Tibial artery (tissue), 4 donors: ENCODE results near the gene RETREG1.

Source experiments
- DNase-seq, 2 donors: peaks; one replicate each; pipeline ENCODE4 v3.0.0-alpha.2; 2019
- H3K27ac ChIP-seq, 2 donors: fragments of 200-600 bp; sonication (generic) in 1 of 2; 1 replicate in 1 of 2; 2 replicates in 1 of 2; pipeline ENCODE4 v1.5.1; 2018 to 2019; ENCODE audit warnings: mild to moderate bottlenecking in 1 of 2
- H3K27me3 ChIP-seq, 2 donors: fragments of 200-600 bp; sonication (generic) in 1 of 2; one replicate each; pipeline versions ENCODE4 v1.5.1 to v1.6.0; 2016 to 2019
- H3K36me3 ChIP-seq, 3 donors: fragments of 200-600 bp; sonication (generic) in 2 of 3; one replicate each; pipeline ENCODE4 v1.5.1; 2016 to 2019; ENCODE audit warnings: mild to moderate bottlenecking in 2 of 3
- H3K4me1 ChIP-seq, 4 donors: fragments of 200-600 bp; sonication (generic) in 2 of 4; 1 replicate in 3 of 4; 2 replicates in 1 of 4; pipeline ENCODE4 v1.5.1; 2016 to 2019
- H3K4me3 ChIP-seq, 2 donors: fragments of 200-600 bp; sonication (generic) in 1 of 2; 1 replicate in 1 of 2; 2 replicates in 1 of 2; pipeline ENCODE4 v1.5.1; 2018 to 2019; ENCODE audit warnings: mild to moderate bottlenecking in 2 of 2
- H3K9me3 ChIP-seq, 3 donors: fragments of 200-600 bp; sonication (generic) in 1 of 3; one replicate each; pipeline ENCODE4 v1.5.1; 2016 to 2019
- intact Hi-C: fragments of 100-400 bp; cut with DNase I; formaldehyde crosslinking; loops from one replicate; pipeline ENCODE4 v1.15.0; 2023; ENCODE audit warnings: low total_unique reads
- TF ChIP-seq, protein P1 (sequence below), 2 experiments: fragments of 200-600 bp in 1 of 2; fragments of 450-650 bp in 1 of 2; IDR thresholded peaks; one replicate each; pipeline ENCODE4 v1.5.1; 2017 to 2019; ENCODE audit warnings: antibody characterized with exemption in 2 of 2, mild to moderate bottlenecking in 1 of 2, moderate library complexity in 1 of 2

Gene RETREG1

DNA sequence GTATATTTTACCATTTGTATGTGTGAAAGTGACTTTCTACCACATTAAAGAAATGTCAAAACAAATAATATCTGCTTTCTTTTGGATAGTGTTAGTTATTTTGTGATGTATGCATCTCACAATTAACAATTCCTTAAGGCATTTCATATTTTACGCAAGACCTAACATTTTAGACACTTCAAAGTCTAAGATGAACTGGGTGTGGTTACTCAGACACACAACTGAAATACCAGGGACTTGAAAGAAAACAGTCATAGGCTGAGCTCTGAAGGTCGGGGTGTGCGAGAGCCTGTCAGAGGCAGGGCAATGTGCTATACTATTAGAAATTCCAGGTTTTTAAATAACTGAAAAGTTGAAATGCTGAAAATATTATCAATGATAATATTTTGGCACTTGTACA lies 106.7 kb downstream of the RETREG1 start:
- Histone ChIP-seq H3K36me3 (no peaks in the 10 kb centered on the region), H3K27ac (peak overlapping the region in 1 of 2 donors; percentile 68), H3K9me3 (no peaks in the 10 kb centered on the region), H3K4me1 (peaks cover 0 to 24% (median 11%) of the 10 kb centered on the region in 4 donors), H3K4me3 (no peak overlapping the region), H3K27me3 (no peaks in the 10 kb centered on the region)
- TF ChIP-seq, protein P1, sequence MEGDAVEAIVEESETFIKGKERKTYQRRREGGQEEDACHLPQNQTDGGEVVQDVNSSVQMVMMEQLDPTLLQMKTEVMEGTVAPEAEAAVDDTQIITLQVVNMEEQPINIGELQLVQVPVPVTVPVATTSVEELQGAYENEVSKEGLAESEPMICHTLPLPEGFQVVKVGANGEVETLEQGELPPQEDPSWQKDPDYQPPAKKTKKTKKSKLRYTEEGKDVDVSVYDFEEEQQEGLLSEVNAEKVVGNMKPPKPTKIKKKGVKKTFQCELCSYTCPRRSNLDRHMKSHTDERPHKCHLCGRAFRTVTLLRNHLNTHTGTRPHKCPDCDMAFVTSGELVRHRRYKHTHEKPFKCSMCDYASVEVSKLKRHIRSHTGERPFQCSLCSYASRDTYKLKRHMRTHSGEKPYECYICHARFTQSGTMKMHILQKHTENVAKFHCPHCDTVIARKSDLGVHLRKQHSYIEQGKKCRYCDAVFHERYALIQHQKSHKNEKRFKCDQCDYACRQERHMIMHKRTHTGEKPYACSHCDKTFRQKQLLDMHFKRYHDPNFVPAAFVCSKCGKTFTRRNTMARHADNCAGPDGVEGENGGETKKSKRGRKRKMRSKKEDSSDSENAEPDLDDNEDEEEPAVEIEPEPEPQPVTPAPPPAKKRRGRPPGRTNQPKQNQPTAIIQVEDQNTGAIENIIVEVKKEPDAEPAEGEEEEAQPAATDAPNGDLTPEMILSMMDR (IDR thresholded peaks at IDR 0.05): no peak
- no peak for DNase-seq
- intact Hi-C loops: no loop called here

DNA sequence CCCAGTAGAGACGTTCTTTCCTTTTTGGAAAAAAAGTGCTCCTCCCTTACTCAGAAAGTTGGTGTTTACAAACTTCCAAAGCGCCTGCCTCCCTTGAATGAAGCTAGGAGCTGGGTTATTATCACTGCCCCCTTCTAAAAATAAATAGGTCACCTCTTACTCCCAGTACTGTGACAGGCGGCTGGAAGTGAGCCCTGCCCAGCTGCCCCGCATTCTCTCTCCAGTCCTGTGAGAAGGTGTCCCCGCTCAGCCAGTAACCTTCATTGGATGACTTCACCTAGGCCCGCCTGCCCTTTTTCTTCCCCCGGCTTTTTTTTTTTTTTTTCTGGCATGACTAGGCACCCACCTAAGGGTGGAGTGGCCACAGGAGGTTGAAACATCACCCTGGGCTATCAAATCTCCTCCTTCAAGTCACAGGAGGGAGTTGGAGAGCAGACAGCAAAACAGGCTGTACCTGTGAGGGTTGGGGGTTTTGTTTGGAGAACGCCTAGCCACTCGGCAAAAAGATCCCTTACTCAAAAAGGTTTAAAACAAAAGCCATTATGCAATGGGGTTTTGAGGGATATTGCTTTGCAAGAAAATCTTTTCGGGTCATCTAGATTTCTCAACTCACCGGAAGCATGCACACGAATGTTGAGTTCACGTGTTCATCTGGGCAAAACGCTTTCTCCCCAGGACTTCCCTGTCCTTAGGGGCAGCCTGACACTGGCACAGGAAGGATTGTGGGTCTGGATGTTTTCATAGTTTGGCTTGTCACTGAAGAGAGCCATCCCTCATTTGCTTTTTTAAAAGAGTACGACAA lies 107.9 kb downstream of the RETREG1 start:
- TF ChIP-seq, protein P1 (IDR thresholded peaks at IDR 0.05): no peak
- Histone ChIP-seq H3K9me3 (no peaks in the 10 kb centered on the region), H3K27ac (peak overlapping the region; percentile 49 to 68), H3K4me3 (peak overlapping the region; percentile 22 to 34), H3K4me1 (peaks cover 0 to 24% (median 11%) of the 10 kb centered on the region in 4 donors), H3K36me3 (no peaks in the 10 kb centered on the region), H3K27me3 (no peaks in the 10 kb centered on the region)
- peak; percentile 57 to 71 for DNase-seq
- intact Hi-C loops: no loop called here

DNA sequence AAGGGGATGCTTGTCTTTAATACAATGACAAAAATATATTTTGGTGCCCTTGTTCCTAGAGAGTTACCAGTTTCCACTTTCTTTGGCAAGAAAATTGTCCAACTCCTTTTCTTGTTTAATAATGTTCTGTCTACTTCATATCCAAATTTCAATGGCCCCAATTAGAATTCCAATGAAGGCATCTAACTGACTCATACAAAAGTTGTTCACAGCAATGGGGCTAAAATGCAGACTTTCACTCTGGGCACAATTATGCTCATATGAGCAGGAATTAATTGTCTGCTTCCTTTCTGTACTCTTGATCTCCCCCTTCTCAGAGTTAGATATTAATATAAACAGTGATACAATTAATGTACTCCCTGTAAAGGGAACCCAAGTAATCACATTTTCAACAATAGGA lies 109.1 kb downstream of the RETREG1 start:
- intact Hi-C loops: no loop called here
- peak overlapping the region; percentile 49 to 68 for H3K27ac ChIP-seq
- DNase-seq: no peak
- H3K4me1 ChIP-seq: peaks cover 0 to 24% (median 11%) of the 10 kb centered on the region in 4 donors
- no peaks in the 10 kb centered on the region for H3K9me3 ChIP-seq
- H3K4me3 ChIP-seq: peak overlapping the region in 1 of 2 donors; percentile 34
- no peaks in the 10 kb centered on the region for H3K27me3 ChIP-seq
- no peaks in the 10 kb centered on the region for H3K36me3 ChIP-seq
- TF ChIP-seq, protein P1 (IDR thresholded peaks at IDR 0.05): no peak

DNA sequence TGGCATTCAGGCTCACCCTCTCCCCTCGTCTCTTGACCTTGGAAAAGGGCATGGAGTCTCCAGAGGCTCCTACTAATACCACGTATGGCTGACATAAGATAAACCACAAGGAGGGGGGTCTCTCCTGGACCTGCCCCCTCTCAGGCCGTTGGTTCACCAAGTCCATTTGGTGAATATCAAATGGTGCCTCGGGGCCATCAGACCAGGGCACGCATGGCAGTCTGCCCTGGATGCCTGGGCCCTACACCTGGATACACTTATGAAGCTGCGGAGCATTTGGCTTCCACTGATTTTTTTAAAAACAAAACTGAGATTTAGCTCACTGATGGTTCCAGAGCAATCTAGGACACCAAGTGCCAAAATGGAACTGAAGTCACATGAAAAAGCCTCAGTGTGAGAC lies 110.9 kb downstream of the RETREG1 start:
- no peak overlapping the region for H3K4me3 ChIP-seq
- H3K4me1 ChIP-seq: peaks cover 0 to 24% (median 11%) of the 10 kb centered on the region in 4 donors
- intact Hi-C loops: no loop called here
- H3K9me3 ChIP-seq: no peaks in the 10 kb centered on the region
- TF ChIP-seq, protein P1 (IDR thresholded peaks at IDR 0.05): no peak
- no peak for DNase-seq
- no peaks in the 10 kb centered on the region for H3K36me3 ChIP-seq
- no peak overlapping the region for H3K27ac ChIP-seq
- no peaks in the 10 kb centered on the region for H3K27me3 ChIP-seq

GRCh38 chr5:16505140-16505891 lies 111.5 kb downstream of the RETREG1 start:
- DNase-seq: no peak
- Histone ChIP-seq H3K4me3 (no peak overlapping the region), H3K27ac (no peak overlapping the region), H3K36me3 (no peaks in the 10 kb centered on the region), H3K9me3 (no peaks in the 10 kb centered on the region), H3K27me3 (no peaks in the 10 kb centered on the region), H3K4me1 (peaks cover 0 to 24% (median 11%) of the 10 kb centered on the region in 4 donors)
- TF ChIP-seq, protein P1 (IDR thresholded peaks at IDR 0.05): no peak
- intact Hi-C loops: no loop called here
